Activated naive CD8-positive, alpha-beta T cell treated with anti-CD3 and anti-CD28 coated beads, Interleukin-2, amount 50 U/mL, for 16 hours (primary cell): ENCODE measurements around the gene R3HDM4.
A peak's percentile ranks its signal among the peaks of the same experiment; 100 is the strongest.
"Not testable (repeated sequence)": the region's sequence is repeated elsewhere in the genome, so short reads cannot be mapped to it uniquely, and the experiment has no call there.

ENCODE experiments used
- DNase-seq: peaks from one replicate; pipeline ENCODE4 v3.0.0-alpha.2; 2020; ENCODE audit warnings: low read depth, low spot score

Gene R3HDM4

DNA sequence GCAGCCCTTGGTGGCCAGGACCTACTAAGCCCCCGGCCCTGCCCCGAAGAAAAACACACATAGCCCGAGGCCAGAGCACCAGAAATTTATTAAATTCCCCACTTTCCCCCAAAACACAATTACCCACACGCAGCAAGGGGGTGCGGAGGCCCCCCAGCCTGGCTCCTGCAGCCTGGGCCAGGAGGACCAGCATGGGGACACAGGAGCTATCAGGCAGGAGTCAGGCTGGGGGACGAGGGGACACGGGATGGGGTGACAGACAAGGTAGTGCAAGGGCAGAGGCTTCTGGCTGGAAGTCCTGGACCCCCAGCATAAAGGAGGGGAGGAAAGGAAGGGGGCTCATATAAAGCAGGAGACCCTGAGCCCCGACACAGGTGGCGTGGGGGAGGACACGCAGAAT, 16.6 kb downstream of the R3HDM4 start:
- no peak for DNase-seq

DNA sequence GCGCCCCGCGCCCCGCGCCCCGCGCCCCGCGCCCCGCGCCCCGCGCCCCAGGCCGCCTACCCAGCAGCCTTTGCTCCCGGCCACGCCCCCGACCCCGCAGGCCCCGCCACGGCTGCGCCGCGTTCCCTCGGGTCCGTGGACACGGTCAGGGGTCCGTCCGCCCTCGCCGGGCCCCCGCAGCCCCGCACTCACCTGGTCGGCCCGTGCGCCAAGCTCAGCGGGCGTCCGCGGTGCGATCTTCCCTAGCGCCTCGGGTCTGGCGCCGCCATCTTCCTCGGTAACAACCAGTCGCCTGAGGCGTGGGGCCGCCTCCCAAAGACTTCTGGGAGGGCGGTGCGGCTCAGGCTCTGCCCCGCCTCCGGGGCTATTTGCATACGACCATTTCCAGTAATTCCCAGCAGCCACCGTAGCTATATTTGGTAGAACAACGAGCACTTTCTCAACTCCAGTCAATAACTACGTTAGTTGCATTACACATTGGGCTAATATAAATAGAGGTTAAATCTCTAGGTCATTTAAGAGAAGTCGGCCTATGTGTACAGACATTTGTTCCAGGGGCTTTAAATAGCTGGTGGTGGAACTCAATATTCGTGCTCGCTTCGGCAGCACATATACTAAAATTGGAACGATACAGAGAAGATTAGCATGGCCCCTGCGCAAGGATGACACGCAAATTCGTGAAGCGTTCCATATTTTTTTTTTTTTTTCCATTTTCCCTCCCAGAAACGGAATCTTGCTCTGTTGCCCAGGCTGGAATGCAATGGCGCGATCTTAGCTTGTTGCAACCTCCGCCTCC, 19.9 kb downstream of the R3HDM4 start, which contains the start of the genes MED16 and RNU6-9:
Gene MED16, minus strand, starts transcription at position 294 of the 796 bp plus-strand sequence. CDS start 2,056 bp downstream, outside the sequence.
Gene RNU6-9, plus strand, starts transcription at position 591 of the 796 bp plus-strand sequence.
- DNase-seq: peak; percentile 65

DNA sequence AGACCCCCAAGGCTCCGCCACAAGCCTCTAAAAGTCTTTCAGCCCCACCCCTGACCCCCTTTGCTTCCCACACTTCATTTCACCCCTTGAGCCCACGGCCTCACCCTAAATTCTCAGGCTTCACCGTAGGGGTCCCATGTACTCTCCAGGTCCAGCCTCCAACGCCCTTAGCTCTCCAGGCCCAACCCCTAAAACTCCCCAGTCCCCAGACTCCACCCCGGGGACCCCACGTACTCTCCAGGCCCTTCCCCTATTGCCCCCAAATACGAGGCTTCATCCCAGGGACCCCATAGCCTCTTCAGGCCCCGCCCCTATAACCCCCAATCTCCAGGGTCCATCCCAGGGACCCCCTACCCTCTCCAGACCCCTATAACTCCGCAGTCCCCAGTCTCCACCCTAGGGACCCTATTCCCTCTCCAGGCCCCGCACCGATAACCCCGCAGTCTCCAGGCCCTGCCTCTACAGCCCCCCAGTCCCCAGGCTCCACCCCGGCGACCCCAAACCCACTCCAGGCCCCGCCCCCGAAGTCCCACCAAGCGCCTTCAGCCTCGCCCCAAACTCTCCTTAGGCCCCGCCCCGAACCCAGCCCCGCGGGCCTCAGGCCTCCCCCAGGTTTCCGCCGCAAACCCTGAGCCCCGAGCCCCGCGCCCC, 20.7 kb downstream of the R3HDM4 start:
- DNase-seq: no peak

DNA sequence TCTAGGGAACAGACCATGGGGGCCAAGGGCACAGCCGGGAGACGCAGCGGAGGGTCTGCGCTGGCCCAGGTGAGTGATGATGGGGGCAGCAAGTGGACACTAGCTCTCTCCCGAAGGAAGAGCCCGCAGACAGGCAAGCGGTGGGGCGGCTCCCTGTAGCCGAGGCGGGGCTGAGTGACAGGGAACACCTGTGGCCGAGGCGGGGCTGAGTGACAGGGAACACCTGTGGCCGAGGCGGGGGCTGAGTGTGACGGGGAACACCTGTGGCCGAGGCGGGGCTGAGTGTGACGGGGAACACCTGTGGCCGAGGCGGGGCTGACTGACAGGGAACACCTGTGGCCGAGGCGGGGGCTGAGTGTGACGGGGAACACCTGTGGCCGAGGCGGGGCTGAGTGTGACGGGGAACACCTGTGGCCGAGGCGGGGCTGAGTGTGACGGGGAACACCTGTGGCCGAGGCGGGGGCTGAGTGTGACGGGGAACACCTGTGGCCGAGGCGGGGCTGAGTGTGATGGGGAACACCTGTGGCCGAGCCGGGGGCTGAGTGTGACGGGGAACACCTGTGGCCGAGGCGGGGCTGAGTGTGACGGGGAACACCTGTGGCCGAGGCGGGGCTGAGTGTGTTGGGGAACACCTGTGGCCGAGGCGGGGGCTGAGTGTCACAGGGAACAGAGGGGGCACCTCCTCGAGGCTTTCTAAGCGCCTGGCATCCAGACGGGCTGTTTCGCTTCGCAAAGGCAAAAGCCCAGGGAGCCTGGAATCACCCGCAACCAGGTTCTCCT, 21.4 kb downstream of the R3HDM4 start:
- not testable (repeated sequence) for DNase-seq

DNA sequence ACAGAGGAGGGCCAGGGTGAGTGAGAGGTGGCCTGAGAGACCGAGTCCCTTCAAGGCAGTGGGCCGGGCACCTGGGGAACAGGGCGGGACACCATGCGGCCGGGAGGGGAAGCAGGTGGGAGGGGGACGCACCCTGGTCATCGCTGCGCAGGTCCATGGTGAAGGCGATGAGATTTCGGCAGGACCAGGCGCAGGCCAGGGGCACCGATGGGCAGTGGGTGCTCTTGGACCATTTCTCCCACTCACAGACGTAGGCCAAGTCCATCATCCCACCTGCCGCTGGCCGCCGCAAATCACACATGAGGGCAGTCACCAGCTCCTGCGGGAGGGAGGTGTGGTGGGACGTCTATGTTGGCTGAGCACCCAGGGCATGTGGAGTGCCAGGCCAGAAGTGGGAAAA, 22.2 kb downstream of the R3HDM4 start:
- DNase-seq: no peak

DNA sequence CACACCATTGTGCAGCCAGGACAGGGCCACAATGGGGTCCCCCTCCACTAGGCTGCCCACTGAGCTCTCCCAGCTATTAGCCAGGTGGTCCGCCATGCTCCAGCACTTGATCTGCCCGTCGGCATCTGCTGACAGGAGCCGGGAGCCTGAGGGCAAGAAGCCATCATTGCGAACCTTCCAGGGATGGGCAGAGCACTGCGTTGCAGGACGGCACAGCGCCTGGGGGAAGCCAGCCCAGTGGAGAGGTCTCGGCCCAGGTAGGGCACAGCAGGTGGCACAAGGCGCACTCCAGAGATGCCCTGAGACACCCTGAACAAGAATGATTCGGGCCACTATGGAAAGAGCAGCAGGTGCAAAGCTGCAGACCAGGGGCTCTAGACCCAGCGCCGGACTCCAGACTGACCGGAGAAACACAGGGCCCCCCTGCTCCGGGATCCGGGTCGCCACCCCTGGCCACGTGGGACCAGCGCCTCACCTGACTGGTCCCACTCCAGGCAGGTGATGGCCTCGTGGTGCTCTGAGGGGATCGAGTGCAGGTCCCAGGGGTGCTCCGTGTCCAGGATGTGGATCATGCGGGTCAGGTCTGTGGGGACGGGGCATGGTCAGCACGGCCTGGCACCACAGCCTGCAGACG, 23.2 kb downstream of the R3HDM4 start:
- DNase-seq: no peak

DNA sequence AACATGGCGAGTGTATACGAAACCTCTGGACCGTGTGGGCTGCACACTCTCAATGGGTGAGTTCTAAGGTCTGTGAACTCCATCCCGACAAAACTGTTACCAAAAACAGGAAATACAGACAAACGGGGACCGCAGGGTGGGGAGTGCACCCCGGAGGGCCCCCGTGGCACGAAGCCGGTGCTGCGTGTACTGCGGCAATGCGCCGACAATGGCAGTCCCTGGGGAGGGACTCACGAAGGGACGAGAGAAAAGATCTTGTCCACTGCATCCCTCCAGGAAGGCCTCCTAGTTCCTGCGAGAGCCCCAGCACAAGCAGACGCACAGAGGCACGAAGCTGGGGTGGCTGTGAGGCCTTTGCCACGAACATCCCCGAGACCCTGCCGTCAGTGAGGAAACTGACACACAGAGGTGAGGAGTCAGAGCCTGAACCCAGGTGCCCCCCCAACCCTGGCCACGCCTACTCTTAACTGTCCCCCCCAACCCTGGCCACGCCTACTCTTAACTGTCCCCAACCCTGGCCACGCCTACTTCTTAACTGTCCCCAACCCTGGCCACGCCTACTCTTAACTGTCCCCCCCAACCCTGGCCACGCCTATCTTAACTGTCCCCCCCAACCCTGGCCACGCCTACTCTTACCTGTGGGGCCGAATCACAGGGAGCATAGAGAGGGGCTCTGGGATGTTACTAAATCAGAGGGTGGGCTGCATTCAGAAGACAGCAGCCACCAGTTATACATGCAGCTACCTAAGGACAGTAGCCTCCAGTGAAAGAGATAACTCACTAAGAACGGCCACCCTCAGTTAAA, 24.2 kb downstream of the R3HDM4 start:
- no peak for DNase-seq

DNA sequence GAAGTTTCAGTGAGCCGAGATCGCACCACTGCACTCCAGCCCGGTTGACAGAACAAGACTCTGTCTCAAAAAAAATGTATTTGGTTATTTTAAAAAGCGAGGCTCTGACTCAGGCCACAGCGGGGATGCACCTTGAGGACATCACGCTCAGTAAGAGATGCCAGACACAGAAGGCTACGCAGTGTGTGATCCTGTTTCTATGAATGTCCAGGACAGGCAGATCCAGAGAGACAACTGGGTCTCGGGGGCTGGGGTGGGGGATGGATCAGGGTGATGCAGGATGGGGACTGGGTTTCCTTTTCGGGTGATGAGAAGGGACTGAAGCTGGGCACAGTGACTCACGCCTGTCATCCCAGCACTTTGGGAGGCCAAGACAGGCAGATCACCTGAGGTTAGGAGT, 25.4 kb downstream of the R3HDM4 start:
- no peak for DNase-seq

DNA sequence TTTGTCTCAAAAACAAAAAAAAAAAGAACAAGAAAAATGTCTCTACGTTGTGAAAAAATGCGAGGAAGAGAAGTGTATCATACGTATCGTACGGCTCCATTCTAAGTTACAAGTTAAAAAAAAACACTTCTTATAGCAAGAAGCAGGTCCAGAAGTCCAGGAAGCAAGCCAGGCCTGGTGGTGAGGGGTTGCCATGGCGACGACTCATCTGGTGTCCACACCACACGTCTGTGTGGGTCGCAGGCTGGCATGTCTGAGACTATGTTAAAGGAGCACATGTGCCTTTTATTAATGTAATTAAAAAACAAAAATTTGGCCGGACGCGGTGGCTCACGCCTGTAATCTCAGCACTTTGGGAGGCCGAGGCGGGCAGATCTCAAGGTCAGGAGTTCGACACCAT, 25.9 kb downstream of the R3HDM4 start:
- no peak for DNase-seq

DNA sequence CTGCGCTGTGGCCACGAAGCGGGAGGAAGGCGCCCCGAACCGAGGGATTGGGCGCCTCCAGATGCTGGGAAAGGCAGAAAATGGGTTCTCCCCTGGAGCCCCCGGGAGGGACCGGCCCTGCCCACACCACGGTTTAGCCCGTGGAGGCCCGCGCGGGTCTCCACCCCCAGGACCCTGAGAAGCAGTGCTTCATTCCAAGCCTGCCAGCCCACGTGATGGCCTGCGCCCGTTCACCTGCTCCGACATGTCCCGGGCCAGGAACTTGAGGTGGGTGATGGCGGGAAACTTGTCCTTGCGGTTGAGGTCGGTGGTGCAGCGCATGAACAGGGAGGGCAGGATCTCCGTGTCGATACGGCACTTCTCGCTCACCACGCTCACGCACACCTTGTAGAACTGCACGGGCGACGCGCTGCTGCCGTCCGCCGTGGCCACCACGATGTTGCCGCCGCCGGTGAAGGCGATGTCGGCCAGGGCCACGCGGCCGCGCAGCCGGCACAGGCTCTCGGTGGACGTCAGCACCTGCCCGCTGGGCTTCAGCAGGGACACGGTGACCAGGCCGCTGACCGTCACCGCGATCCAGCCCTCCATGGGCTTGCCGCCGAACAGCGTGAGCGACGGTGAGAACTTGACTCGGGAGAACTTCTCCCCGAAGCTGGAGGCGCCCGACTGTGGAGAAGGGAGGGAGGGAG, 27.3 kb downstream of the R3HDM4 start:
- no peak for DNase-seq

DNA sequence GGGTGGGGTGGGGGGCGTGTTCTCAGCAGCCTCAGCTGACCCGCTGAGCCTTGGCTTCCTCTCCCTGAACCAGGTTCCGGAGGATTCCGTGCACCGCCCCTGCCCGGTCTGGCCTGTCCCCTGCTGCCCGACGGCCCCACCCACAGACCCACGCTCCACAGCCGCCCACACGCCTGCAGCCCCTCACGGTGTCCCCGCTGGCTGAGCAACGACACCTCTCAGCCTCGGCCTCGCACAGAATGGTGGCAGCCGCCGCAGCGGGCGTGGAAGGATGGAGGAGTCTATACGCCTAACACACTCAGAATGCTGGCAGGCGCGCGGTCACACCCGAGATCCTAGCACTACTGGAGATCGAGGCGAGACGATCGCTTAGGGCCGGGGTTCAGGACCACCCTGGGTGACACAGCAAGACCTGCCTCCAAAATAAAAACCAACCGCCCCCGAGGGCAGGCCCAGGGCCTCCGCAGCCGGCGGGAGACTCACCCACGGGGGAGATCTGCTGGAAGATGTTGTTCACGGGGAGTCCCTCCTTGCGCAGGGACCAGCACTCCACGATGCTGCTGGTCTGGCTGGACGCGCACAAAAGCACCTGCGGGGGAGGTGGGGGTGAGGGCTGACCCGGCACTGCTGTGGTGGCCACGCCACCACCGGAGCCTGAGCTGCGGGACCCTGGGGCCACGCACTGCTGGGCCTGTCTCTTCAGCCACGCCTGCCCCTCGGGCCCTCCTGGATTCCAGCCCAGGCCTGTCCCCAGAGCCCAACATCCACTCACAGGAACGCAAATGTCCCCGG, 28.4 kb downstream of the R3HDM4 start:
- DNase-seq: no peak

DNA sequence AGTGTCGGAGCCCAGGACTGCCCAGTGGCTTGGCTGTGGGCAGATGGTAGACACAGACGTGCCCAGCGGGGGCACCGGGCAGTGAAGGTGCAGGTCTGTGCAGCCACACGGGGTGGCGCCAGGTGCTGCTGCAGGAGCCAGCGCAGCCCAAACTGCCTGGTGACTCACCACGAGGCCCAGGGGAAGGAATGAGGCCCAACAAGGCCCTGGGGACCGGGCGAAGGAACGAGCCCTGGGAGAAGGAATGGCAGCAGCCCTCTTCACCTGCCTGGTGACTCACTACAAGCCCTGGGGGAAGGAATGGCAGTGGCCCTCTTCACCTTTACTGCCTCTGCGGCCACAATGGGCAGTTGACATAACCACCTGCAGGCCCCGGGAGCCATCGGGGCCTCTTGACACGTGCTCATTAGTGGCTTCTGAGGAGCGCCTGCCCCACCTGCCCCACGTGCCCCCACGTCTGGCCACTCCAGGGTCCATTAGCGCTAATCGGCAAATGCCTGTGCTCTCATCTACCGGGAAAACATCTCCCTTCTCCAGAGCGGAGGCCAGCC, 29.3 kb downstream of the R3HDM4 start:
- no peak for DNase-seq

DNA sequence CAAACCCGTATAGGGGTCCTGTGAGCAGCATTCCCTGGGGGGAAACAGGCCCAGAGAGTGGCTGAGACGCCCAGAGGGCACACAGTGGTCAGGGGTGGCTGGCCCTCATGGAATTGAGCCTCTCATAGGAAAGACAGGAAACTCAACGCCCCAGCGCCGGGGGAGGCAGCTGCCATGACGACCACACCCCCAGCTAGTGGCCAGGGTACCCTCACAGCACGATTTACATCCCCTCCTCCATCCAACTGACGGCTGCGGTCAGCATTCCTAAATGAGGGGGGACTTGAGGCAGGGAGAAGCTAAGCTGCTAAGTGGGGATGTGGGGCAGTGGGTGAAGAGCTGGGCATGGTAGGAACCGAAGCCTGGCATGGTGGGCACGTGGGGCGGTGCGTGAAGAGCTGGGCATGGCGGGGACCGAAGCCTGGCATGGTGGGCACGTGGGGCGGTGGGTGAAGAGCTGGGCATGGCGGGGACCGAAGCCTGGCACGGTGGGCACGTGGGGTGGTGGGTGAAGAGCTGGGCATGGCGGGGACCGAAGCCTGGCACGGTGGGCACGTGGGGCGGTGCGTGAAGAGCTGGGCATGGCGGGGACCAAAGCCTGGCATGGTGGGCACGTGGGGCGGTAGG, 30.0 kb downstream of the R3HDM4 start:
- DNase-seq: no peak

DNA sequence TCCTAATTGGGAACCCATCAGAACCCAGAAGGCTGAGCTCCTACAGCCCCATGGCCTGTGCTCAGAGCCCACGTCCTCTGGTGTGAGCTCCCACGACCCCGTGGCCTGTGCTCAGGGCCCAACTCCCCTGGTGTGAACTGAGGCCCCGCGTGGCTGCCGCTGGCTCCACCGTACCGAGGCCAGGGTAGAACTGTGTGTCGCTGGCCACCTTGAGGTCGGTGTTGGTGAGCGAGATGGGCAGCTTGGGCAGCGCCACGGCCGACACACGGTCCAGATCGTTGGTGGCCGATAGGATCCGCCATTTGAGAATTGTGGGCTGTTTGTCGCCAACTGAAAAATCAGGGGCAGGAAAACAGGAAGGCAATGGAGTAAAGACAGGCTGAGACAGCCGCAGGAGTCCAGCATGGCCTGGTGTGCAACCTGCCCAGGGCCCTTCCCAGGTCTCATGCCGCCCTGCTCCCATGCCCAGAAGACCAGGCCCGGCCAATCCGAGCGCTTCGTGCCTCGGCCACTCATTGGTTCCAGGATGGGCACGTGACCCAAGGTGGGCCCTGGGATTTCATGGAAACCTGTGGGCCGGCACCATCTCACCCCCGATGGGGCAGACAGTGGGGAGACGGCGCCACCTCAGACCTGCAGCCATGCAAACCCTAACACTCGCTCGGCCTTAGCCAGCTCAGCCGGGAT, 31.5 kb downstream of the R3HDM4 start:
- no peak for DNase-seq

DNA sequence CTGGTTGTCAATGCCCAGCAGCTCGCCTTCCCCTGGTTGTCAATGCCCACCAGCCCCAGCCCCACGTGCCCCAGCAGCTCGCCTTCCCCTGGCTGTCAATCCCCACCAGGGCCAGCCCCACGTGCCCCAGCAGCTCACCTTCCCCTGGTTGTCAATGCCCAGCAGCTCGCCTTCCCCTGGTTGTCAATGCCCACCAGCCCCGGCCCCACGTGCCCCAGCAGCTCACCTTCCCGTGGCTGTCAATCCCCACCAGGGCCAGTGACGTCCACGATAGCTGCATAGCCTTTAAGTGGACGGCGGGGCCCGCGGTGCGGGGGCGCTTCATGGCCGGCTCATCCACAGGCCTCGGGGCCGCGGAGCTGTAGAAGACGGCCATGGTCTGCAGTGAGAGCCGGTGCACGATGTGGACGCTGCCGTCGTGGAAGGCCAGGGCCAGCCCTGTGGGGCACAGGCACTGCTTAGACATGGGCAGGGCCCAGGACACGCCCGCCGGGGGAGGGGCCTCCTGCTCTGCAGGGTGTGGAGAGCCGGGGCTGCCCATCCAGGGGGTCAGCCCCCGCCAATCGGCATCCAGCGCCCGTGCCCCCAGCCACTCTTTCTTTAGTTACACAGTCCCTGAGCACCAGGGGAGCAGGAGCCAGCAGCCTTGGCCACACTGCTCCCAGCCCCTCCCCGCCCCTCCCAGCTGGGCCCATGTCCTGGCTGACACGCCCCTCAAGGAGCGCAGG, 33.1 kb downstream of the R3HDM4 start:
- no peak for DNase-seq

DNA sequence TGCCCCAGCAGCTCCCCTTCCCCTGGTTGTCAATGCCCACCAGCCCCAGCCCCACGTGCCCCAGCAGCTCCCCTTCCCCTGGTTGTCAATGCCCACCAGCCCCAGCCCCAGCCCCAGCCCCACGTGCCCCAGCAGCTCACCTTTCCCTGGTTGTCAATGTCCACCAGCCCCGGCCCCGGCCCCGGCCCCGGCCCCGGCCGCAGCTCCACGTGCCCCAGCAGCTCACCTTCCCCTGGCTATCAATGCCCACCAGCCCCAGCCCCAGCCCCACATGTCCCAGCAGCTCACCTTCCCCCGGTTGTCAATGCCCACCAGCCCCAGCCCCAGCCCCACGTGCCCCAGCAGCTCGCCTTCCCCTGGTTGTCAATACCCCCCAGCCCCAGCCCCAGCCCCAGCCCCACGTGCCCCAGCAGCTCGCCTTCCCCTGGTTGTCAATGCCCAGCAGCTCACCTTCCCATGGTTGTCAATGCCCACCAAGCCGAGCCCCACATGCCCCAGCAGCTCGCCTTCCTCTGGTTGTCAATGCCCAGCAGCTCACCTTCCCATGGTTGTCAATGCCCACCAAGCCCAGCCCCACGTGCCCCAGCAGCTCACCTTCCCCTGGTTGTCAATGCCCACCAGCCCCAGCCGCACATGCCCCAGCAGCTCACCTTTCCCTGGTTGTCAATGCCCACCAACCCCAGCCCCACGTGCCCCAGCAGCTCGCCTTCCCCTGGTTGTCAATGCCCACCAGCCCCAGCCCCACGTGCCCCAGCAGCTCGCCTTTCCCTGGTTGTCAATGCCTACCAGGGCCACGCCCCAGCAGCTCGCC, 34.1 kb downstream of the R3HDM4 start:
- DNase-seq: not testable (repeated sequence)
